Embryonic facial prominence (tissue), 1 donor: ENCODE data around the gene SUSD4.

Experiments
- DNase-seq: peaks from one replicate; pipeline ENCODE4 v3.0.0-alpha.2; 2016; ENCODE audit errors: extremely low spot score

The SUSD4 gene

GRCh38 chr1:223231011-223231572 lies 132.9 kb downstream of the SUSD4 start:
- no peak for DNase-seq

- no peak for DNase-seq
These were observed 133.7 kb downstream of the SUSD4 start for GRCh38 chr1:223230161-223230881.

DNA sequence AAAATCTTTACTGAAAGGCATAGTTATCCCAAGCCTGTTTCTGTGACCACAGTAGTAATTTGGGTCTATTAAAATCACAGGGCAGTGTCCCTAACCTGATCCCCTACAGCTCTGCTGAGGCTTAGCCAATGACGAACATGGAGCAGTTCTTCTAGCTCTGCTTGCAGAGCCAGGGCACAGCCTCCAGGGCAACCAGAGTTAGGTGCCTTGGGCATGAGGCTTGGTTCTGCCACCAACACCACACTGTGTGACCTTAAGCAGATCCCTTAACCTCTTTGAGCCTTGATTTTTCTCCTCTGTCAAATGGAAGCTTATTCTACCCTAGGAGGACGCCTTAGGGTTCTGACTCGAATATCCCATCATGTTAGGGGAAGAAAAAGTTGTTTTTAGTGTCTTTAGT lies 134.2 kb downstream of the SUSD4 start:
- DNase-seq, result no peak

DNA sequence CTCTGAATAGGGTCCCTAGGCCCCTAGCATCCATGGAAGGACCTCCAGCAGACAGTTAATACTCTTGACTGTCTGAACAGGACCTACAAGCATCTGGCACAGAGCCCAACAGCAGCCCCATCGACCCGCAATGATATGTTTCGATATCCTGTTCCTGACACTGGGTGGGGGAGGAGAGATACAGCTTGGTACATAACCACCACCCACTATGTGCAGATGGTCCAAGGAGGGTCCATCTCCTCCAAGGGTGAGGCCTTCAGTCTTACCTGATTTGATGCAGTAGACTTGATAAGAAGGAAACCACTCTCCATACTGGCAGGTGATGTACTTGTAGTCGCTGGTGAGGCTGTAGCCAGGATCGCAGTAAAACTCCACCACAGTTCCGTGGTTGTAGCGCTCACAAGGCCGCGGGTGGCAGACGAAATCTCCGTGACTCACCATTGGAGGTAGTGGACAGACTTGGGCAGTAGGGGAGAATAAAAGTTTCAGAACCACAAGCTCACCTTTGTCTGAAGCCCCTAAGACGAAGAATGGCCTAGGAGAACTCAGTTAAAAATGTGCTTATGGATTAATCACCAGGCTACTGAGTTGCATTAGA lies 134.9 kb downstream of the SUSD4 start:
- DNase-seq, result no peak

DNA sequence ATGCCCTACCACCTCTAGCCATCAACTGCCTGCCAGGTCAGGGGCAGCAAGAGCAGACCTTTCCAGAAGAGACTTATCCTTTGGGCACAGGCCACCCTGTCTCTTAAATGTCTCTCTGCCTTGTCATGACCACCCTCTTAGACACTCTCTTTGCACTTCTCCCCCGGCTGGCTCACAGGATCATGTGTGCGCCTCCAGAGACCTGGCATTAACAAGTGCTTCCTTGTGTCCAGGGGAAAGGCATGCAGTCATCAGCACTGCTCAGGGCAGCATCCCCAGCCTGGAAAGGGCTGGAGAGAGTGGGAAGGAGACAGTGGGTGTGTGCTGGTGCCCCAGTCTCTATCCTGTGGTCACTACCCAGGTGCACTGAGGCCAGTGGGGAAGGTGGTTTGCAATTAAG lies 135.8 kb downstream of the SUSD4 start:
- DNase-seq, result no peak

DNA sequence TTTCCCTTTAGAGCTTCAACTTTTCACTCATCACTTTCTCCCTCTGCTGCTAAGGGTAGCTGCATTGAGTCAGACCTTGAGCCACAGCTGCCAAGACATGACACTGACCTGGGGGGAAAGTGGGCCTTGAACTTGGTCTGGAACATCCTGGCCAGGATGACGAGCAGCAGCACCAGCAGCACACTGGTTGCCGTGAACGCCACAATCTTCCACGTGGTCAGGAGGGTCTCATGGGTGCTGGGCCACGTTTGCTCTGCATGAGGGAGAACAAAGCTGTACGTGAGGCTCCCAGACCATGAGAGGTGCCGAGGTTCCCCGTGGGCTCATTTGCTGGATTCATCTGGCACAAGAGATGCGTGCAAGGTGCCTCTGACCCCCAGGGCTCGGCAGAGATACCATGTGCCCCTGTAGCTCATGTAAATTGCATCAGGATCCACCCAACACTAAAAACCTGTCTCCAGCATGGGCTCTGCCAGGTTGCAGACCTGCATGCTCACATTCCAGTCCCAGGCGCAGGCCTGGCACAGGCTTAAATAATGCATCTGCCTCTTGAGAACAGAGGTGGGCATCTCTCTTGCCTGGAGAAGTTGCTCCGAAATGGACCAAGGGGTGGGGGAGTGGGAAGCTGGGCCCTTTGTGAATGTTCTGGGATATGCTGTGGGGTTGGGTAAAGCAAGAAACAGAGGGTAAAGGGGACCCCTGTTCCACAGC lies 136.3 kb downstream of the SUSD4 start:
- DNase-seq, result no peak

GRCh38 chr1:223227031-223227430 lies 136.9 kb downstream of the SUSD4 start:
- DNase-seq, result no peak

DNA sequence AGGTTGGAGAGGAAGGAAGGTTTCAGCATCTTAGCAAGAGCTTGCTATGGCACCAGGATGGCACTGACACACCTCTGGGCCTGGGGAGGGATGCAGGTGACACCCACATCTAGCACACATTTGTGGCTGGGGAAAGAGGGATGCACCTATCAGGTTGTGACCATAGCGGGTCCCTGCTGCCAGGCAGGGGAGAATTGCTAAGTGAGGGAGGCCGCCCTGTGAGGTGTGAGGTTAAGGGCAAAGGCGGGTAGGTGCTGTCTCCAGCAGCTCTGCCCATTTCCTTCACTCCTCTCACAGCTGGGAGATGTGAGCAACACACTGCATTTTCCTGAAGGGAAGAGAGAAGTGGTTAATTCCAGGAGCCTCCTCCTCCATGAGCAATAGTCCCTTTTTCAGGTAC lies 137.7 kb downstream of the SUSD4 start:
- DNase-seq, result no peak

- DNase-seq, result no peak
These were observed 138.5 kb downstream of the SUSD4 start for GRCh38 chr1:223225481-223225880.

GRCh38 chr1:223225061-223225460 lies 138.9 kb downstream of the SUSD4 start:
- no peak for DNase-seq

- no peak for DNase-seq
These were observed 139.5 kb downstream of the SUSD4 start for GRCh38 chr1:223224465-223224864.

- no peak for DNase-seq
These were observed 140.6 kb downstream of the SUSD4 start for GRCh38 chr1:223223091-223223995.

GRCh38 chr1:223222377-223222776 lies 141.6 kb downstream of the SUSD4 start:
- no peak for DNase-seq

DNA sequence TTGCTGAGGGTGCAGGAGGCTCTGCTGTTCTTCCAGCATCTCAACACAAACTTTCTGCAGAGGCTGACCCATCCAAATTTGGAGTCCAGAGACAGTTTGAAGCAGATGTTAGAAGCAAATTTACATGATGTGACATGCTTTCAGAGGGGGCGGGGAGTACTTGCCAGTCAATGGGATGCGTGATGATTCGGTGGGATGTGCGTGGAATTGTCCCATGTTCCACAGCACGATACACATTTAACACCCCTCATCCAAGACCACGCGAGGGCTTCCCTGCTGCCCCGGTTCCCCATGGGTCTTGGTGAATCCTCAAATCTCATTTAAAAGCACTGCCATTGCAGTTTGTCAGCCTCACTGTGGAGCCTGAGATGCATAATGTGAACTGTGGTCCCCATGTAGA lies 142.3 kb downstream of the SUSD4 start:
- no peak for DNase-seq

DNA sequence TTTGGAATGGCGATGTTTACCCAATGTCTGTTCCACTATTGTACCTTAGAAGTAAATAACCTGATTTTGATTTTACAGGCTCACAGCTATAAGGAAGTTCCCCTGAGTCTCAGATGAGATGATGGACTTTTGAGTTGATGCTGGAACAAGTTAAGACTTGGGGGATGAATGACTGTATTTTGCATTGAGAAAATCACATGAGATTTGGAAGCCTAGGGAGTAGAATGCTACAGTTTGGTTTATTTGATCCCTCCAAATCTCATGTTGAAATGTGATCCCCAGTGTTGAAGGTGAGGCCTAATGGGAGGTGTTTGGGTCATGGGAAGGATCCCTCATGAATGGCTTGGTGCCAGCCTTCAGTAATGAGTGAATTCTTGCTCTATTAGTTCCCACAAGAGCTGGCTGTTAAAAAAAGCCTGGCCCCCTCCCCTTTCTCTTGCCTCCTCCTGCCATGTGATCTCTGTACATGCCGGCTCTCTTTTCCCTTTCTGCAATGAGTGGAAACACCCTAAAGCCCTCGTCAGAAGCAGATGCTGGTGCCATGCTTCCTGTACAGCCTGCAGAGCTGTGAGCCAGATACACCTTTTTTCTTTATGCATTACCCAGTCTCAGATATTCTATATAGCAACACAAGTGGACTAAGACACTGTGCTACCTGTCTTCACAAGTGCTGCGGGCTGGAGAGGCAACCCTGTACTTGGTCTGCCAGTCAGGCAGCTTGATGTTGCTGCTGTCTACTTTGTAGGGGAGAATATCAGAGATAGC lies 143.9 kb downstream of the SUSD4 start:
- no peak for DNase-seq

DNA sequence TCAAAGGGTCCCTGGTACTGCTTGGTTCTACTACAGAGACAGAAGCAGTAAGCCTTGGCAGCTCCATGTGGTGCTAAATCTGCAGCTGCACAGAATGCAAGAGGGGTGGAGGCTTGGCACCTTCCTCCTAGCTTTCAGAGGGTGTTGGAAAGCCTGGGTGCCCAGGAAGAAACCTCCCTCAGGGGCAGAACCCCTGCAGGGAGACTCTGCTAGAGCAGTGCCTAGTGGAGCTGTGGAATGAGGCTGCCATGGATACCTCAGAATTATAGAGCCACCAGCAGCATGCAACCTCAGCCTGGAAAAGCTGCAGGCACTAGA lies 144.7 kb downstream of the SUSD4 start:
- DNase-seq, result no peak

DNA sequence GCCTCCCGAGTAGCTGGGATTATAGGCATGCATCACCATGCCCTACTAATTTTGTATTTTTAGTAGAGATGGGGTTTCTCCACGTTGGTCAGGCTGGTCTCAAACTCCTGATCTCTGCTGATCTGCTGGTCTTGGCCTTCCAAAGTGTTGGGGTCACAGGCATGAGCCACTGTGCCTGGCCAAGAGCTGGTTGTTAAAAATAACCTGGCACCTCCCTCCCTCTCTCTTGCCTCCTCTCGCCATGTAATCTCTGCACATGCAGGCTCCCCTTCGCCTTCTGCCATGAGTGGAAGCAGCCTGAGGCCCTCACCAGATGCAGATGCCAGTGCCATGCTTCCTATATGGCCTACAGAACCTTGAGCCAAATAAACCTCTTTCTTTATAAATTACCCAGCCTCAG lies 146.2 kb downstream of the SUSD4 start:
- no peak for DNase-seq

DNA sequence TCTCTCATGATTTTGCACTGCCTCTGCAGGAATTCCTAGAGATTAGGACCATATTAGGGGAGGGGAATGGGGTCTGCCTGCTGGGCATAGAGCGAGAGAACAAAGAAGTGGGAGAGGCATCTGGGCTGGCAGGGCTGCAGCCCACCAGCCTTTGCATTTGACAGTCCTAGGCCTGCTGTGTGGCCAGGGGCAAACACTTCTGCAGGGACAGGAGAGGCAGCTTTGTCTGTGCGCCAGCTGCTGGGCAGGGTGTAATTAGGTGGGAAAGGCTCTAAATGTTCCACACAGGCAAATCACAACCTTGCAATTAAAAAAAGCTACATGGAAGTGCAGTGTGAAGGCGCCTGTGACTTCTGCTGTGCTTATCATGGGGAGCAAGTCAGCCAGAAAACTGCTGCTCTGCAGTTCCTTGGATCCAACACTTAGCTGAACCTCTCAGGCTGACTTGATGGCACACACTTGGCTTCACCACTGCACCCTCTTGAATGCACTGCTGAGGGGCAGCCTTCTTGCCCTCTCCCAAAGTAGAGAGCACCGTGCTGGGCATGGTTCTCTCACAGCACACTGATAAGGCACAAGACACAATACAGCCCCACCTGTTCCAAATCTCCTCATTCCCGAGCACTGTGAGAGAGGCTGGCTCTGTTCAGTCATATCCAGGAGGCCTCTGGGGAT lies 147.3 kb downstream of the SUSD4 start:
- no peak for DNase-seq

GRCh38 chr1:223216074-223216473 lies 147.9 kb downstream of the SUSD4 start:
- DNase-seq, result no peak

GRCh38 chr1:223215026-223215425 lies 148.9 kb downstream of the SUSD4 start:
- no peak for DNase-seq
